ENCODE results near the gene CAPRIN1. TPM values are rescaled to one million over a fixed set of nuclear protein-coding genes. Genes with fewer than 3 reads are reported as not detected.

Gene CAPRIN1
- total and polyA plus RNA-seq, 2 donors (not counting 3 experiments of a cell fraction or from before 2014, with no cell fraction given) = 138 to 279 TPM

GRCh38 chr11:34075178-34075820, 23.8 kb downstream of the CAPRIN1 start:
- Histone ChIP-seq H2AFZ (ENCODE audit: low read depth, low read length) (no peak overlapping the region), H3K4me1 (ENCODE audit: control insufficient read depth, extremely low read depth, insufficient read depth, low read length) (peaks cover 30% of the 10 kb centered on the region), H3K4me3 (replicated peaks in 1 of 3; ENCODE audit: insufficient read depth in 1 of 3, low read depth in 1 of 3, low read length in 3 of 3) (no peak overlapping the region), H3K9me1 (replicated peaks; ENCODE audit: control insufficient read depth, extremely low read depth, insufficient read depth, low read length) (no peaks in the 10 kb centered on the region), H3K79me2 (ENCODE audit: control insufficient read depth, insufficient read depth, low read length) (peaks cover 88% of the 10 kb centered on the region), H3K4me2 (ENCODE audit: insufficient read depth, low read length) (peak overlapping the region; percentile 60), H3K9ac (replicated peaks; ENCODE audit: extremely low read depth, insufficient read depth, low read length) (no peak overlapping the region), H3K27me3 (ENCODE audit: control insufficient read depth in 2 of 2, insufficient read depth in 2 of 2, low read length in 2 of 2) (no peaks in the 10 kb centered on the region), H3K36me3 (ENCODE audit: control insufficient read depth in 2 of 2, extremely low read depth in 1 of 2, insufficient read depth in 2 of 2, low read length in 2 of 2) (peaks cover 14 to 57% of the 10 kb centered on the region in 2 experiments), H3K9me3 (replicated peaks; ENCODE audit: control insufficient read depth, insufficient read depth, low read length) (no peaks in the 10 kb centered on the region), H4K20me1 (replicated peaks; ENCODE audit: control insufficient read depth, extremely low read depth, insufficient read depth, low read length) (peaks cover 25% of the 10 kb centered on the region), H3K27ac (ENCODE audit: insufficient read depth, low read depth, low read length) (peak overlapping the region; percentile 25)
- dilution Hi-C loops (cut with MboI; ENCODE audit: extremely low pct_ligation_motif_present, low sequenced_read_pairs) = no loop called here
- DNase-seq (ENCODE audit: low read depth, low spot score) = peak; percentile 40
- TF ChIP-seq GATA2 (IDR thresholded peaks at IDR 0.05; ENCODE audit: insufficient read depth, insufficient read length, low read depth, low read length) (peak; percentile 72), MYC (IDR thresholded peaks at IDR 0.05; ENCODE audit: low read depth, low read length) (no peak), CTCF (IDR thresholded peaks at IDR 0.05; ENCODE audit: extremely low read depth in 1 of 2, insufficient read depth in 1 of 2, low read depth in 1 of 2, low read length in 2 of 2) (no peak), JUN (IDR thresholded peaks at IDR 0.05; ENCODE audit: borderline replicate concordance, insufficient read depth, insufficient read length, low read depth) (peak; percentile 47), FOS (IDR thresholded peaks at IDR 0.05; ENCODE audit: borderline replicate concordance, insufficient read depth, low read length) (peak; percentile 48)
- FAIRE-seq = no peak
- BruUV-seq (replicated peaks) = no TSS peak
- ChIA-PET POLR2A (interaction anchor here (1.3 kb wide), 1 partner anchor 12 kb away, joined by 3 read pairs; no protein-coding TSS in a partner anchor), CTCF (interaction anchor here (1.0 to 5.2 kb wide), 12 partner anchors 8 to 267 kb away, joined by 3 to 36 read pairs (median 5); partner anchors contain the start of gene CAPRIN1)
- intact Hi-C loops (cut with micrococcal nuclease) = loop anchor here (1.0 kb wide), 1 partner anchor 78 kb away; no protein-coding TSS in a partner anchor
